Esophagus squamous epithelium (tissue), 5 donors: ENCODE measurements around the gene MBOAT2. TPM values are rescaled to one million over a fixed set of nuclear protein-coding genes. Genes with fewer than 3 reads are reported as not detected.

Experiments used
- DNase-seq: peaks from one replicate; lab custom pipeline; 2025; lab: John Stamatoyannopoulos, UW
- H3K27ac ChIP-seq, 4 donors: fragments of 200-600 bp; sonication (generic); one replicate each; pipeline ENCODE4 v1.5.1; 2016 to 2019; ENCODE audit warnings: mild to moderate bottlenecking in 1 of 4
- H3K27me3 ChIP-seq, 4 donors: fragments of 200-600 bp; sonication (generic); 1 replicate in 3 of 4; 2 replicates in 1 of 4; pipeline versions ENCODE4 v1.5.1 to v1.6.0; 2017 to 2021; ENCODE audit warnings: antibody characterized with exemption in 1 of 4
- H3K36me3 ChIP-seq, 3 donors: fragments of 200-600 bp; sonication (generic); one replicate each; pipeline ENCODE4 v1.5.1; 2016 to 2019
- H3K4me1 ChIP-seq, 3 donors: fragments of 200-600 bp; sonication (generic); one replicate each; pipeline ENCODE4 v1.5.1; 2017 to 2019
- H3K4me3 ChIP-seq, 4 donors: fragments of 200-600 bp; sonication (generic); 1 replicate in 3 of 4; 2 replicates in 1 of 4; pipeline ENCODE4 v1.5.1; 2016 to 2019; ENCODE audit warnings: mild to moderate bottlenecking in 2 of 4, moderate library complexity in 1 of 4
- H3K9me3 ChIP-seq, 3 donors: fragments of 200-600 bp; sonication (generic); one replicate each; pipeline ENCODE4 v1.5.1; 2016 to 2019
- POLR2A ChIP-seq, 4 donors: fragments of 450-650 bp; IDR thresholded peaks; one replicate each; pipeline ENCODE4 v1.6.1; 2017; ENCODE audit warnings: antibody characterized with exemption in 4 of 4, mild to moderate bottlenecking in 4 of 4, moderate library complexity in 3 of 4
- WGBS, 2 donors: methylation state at CpG; one replicate each; pipeline ENCODE4 v1.1.5; 2018; 5-methylcytosine and 5-hydroxymethylcytosine counted together
- intact Hi-C: fragments of 100-400 bp; cut with DNase I; formaldehyde crosslinking; loops from one replicate; pipeline ENCODE4 v1.15.0; 2022
- total RNA-seq, 4 donors: library from RNA; depleted of rRNA; stranded (reverse); fragments of >200 nt; gene quantifications; one replicate each; pipeline ENCODE4 v1.1.0, GENCODE V29; 2016
- TF ChIP-seq, protein P1 (sequence below), 6 experiments: fragments of 450-650 bp in 4 of 6; fragments of 200-600 bp in 2 of 6; sonication (generic) in 2 of 6; IDR thresholded peaks; one replicate each; pipeline ENCODE4 v1.5.1; 2016 to 2019; ENCODE audit warnings: antibody characterized with exemption in 6 of 6, mild to moderate bottlenecking in 4 of 6, moderate library complexity in 4 of 6
- donor health status: DM: yes; HTN: yes; CAD: no.

The MBOAT2 gene
- total RNA-seq, 4 donors from 2014 or later, result 56.6 to 110 (median 73.1) TPM

DNA sequence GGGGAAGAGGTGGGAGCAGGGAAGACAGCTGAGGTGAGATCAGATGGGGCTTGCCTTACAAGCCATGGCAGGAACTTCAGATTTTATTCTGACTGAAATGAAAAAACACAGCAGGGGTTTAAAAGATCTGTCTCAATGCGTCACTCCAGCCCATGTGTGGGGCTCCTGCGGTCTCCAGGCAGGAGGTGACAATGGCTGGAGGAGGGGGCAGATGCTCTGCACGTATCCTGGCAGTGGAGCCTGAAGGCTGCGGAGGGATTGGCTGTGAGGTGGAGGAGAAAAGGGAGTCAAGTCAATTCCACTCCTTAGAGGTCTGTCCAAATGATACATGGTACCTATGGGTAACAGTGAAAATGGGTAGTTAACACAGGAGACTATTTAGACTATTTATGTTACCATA, 125.6 kb downstream of the MBOAT2 start:
- 89 to 93% methylated on average over 4 of the region's 4 CpGs for WGBS, 2 donors
- Histone ChIP-seq H3K27ac (no peak overlapping the region), H3K27me3 (no peaks in the 10 kb centered on the region), H3K36me3 (peaks cover 0 to 65% (median 3%) of the 10 kb centered on the region in 3 donors), H3K9me3 (no peaks in the 10 kb centered on the region), H3K4me1 (no peaks in the 10 kb centered on the region), H3K4me3 (no peak overlapping the region)
- TF ChIP-seq POLR2A (IDR thresholded peaks at IDR 0.05), result no peak
- TF ChIP-seq, protein P1, sequence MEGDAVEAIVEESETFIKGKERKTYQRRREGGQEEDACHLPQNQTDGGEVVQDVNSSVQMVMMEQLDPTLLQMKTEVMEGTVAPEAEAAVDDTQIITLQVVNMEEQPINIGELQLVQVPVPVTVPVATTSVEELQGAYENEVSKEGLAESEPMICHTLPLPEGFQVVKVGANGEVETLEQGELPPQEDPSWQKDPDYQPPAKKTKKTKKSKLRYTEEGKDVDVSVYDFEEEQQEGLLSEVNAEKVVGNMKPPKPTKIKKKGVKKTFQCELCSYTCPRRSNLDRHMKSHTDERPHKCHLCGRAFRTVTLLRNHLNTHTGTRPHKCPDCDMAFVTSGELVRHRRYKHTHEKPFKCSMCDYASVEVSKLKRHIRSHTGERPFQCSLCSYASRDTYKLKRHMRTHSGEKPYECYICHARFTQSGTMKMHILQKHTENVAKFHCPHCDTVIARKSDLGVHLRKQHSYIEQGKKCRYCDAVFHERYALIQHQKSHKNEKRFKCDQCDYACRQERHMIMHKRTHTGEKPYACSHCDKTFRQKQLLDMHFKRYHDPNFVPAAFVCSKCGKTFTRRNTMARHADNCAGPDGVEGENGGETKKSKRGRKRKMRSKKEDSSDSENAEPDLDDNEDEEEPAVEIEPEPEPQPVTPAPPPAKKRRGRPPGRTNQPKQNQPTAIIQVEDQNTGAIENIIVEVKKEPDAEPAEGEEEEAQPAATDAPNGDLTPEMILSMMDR (IDR thresholded peaks at IDR 0.05), result no peak
- intact Hi-C loops, result loop anchor here (5.0 kb wide), 1 partner anchor 259 kb away; no protein-coding TSS in a partner anchor
- no peak for DNase-seq

- no peak for DNase-seq
- intact Hi-C loops, result loop anchor here (5.0 kb wide), 1 partner anchor 260 kb away; no protein-coding TSS in a partner anchor
These were observed 126.2 kb downstream of the MBOAT2 start for GRCh38 chr2:8877332-8877731.

GRCh38 chr2:8876628-8877027, 126.9 kb downstream of the MBOAT2 start:
- H3K27me3 ChIP-seq, result no peaks in the 10 kb centered on the region
- intact Hi-C loops, result loop anchor here (5.0 kb wide), 1 partner anchor 261 kb away; no protein-coding TSS in a partner anchor
- no peaks in the 10 kb centered on the region for H3K9me3 ChIP-seq
- H3K4me3 ChIP-seq, result no peak overlapping the region
- H3K27ac ChIP-seq, result no peak overlapping the region
- peaks cover 0 to 66% (median 3%) of the 10 kb centered on the region in 3 donors for H3K36me3 ChIP-seq
- no peaks in the 10 kb centered on the region for H3K4me1 ChIP-seq
- no peak for TF ChIP-seq POLR2A (IDR thresholded peaks at IDR 0.05)
- TF ChIP-seq, protein P1 (IDR thresholded peaks at IDR 0.05), result no peak
- DNase-seq, result no peak

More at GRCh38 chr2:8877332-8877731, 126.2 kb downstream of the MBOAT2 start:
- TF ChIP-seq POLR2A (IDR thresholded peaks at IDR 0.05), result no peak
- TF ChIP-seq, protein P1 (IDR thresholded peaks at IDR 0.05), result no peak
- Histone ChIP-seq H3K27ac (no peak overlapping the region), H3K27me3 (no peaks in the 10 kb centered on the region), H3K4me1 (no peaks in the 10 kb centered on the region), H3K4me3 (no peak overlapping the region), H3K9me3 (no peaks in the 10 kb centered on the region), H3K36me3 (peaks cover 0 to 66% (median 3%) of the 10 kb centered on the region in 3 donors)
- WGBS, 2 donors, result 87 to 89% methylated on average over 4 of the region's 4 CpGs

- no peak overlapping the region for H3K4me3 ChIP-seq
- H3K4me1 ChIP-seq, result no peaks in the 10 kb centered on the region
- TF ChIP-seq, protein P1 (IDR thresholded peaks at IDR 0.05), result peak in 5 of 6 experiments; percentile 43 to 63 (median 52)
- no peak for TF ChIP-seq POLR2A (IDR thresholded peaks at IDR 0.05)
- DNase-seq, result no peak
- H3K27me3 ChIP-seq, result no peaks in the 10 kb centered on the region
- H3K36me3 ChIP-seq, result peaks cover 0 to 60% (median 0%) of the 10 kb centered on the region in 3 donors
- intact Hi-C loops, result no loop called here
- no peak overlapping the region for H3K27ac ChIP-seq
- no peaks in the 10 kb centered on the region for H3K9me3 ChIP-seq
- WGBS, 2 donors, result 46 to 47% methylated on average over 11 of the region's 11 CpGs
These were observed 130.6 kb downstream of the MBOAT2 start for GRCh38 chr2:8872821-8873432.

- TF ChIP-seq, protein P1 (IDR thresholded peaks at IDR 0.05), result no peak
- TF ChIP-seq POLR2A (IDR thresholded peaks at IDR 0.05), result no peak
- DNase-seq, result no peak
- 76 to 88% methylated on average over 2 of the region's 2 CpGs for WGBS, 2 donors
- Histone ChIP-seq H3K36me3 (peaks cover 0 to 55% (median 0%) of the 10 kb centered on the region in 3 donors), H3K4me3 (no peak overlapping the region), H3K4me1 (no peaks in the 10 kb centered on the region), H3K9me3 (no peaks in the 10 kb centered on the region), H3K27me3 (no peaks in the 10 kb centered on the region), H3K27ac (no peak overlapping the region)
- intact Hi-C loops, result no loop called here
These were observed 133.0 kb downstream of the MBOAT2 start for GRCh38 chr2:8870441-8870840.
